ENCODE data around the gene HTRA3. TPM values are rescaled to one million over a fixed set of nuclear protein-coding genes. Genes with fewer than 3 reads are reported as not detected.
A peak's percentile ranks its signal among the peaks of the same experiment; 100 is the strongest.

HTRA3 gene
- total RNA-seq, 5 donors from 2014 or later (not counting 1 experiment from before 2014, with no cell fraction given) = 0.13 to 0.26 TPM; not detected in 3

- CTCF ChIA-PET = no interaction called here
- no peaks in the 10 kb centered on the region for H3K4me1 ChIP-seq (ENCODE audit: control insufficient read depth in 1 of 2, extremely low read depth in 1 of 2, insufficient read depth in 2 of 2, low read length in 2 of 2)
- no peaks in the 10 kb centered on the region for H3K9me3 ChIP-seq
- H3K36me3 ChIP-seq (ENCODE audit: control insufficient read depth in 2 of 2, extremely low read depth in 1 of 2, insufficient read depth in 1 of 2, low read length in 1 of 2) = no peaks in the 10 kb centered on the region
- POLR2A ChIA-PET = interaction anchor here in 1 of 2 donors (0.6 kb wide), 1 partner anchor 1278 kb away, joined by 3 read pairs; no protein-coding TSS in a partner anchor
- Mint-ChIP-seq H3K4me1 (no peaks in the 10 kb centered on the region), H3K4me3 (no peak overlapping the region), H3K27ac (no peak overlapping the region), H3K27me3 (peaks cover 0 to 4% of the 10 kb centered on the region in 2 donors), H3K9me3 (peaks cover 10 to 21% (median 11%) of the 10 kb centered on the region in 3 donors), H3K36me3 (no peaks in the 10 kb centered on the region)
- 72% methylated on average over 8 of the region's 8 CpGs for WGBS (ENCODE audit: insufficient coverage)
- ATAC-seq (replicated peaks in 1 of 4) = no peak
- H3K4me3 ChIP-seq (ENCODE audit: control insufficient read depth in 1 of 2, extremely low read depth in 1 of 2, low read length in 1 of 2) = no peak overlapping the region
- no peak for DNase-seq
- H3K27ac ChIP-seq (ENCODE audit: low read length) = no peak overlapping the region
- H3K27me3 ChIP-seq (replicated peaks in 1 of 2; ENCODE audit: control insufficient read depth in 2 of 2, extremely low read depth in 1 of 2, insufficient read depth in 2 of 2, low read length in 1 of 2) = peaks cover 0 to 15% of the 10 kb centered on the region in 2 experiments
Measured at GRCh38 chr4:8332891-8333331, 63.4 kb downstream of the HTRA3 start.

DNA sequence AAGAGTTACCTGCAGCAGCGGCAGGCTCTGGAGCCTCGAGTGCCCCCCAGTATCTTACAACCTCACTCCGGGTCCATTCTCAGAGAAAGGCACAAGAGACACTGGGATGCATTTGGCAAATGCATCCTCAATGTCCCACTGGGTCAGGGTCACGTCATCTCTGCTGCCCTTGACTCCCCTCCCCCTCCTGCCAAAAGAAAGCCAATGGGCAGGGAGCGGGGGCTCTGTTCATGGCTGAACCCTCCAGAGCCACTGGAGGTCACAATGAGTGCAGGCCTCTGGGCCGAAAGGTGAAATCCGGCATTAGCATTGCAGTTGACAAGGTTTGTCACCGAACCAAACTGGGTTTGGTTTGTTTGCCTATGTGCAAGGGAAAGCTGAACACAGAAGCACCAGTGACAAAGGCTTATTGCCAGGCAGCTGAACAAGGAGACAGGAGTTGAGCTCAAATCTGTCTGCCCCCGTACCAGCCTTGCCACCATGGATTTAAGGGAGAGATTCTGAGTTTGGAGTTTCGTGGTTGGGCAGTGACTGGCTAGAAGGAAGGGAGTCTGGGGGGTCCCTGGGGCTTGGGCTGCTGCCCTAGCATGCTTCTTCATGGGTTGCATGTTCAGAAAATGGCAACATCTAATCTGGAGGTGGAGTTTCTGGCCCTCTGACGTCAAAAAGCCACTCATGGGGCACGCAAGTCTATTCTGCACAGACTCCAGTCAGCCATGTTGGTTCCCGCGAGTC is 64.3 kb downstream of the HTRA3 start:
- Histone ChIP-seq H3K36me3 (ENCODE audit: control insufficient read depth in 2 of 2, extremely low read depth in 1 of 2, insufficient read depth in 1 of 2, low read length in 1 of 2) (no peaks in the 10 kb centered on the region), H3K9me3 (no peaks in the 10 kb centered on the region), H3K27me3 (replicated peaks in 1 of 2; ENCODE audit: control insufficient read depth in 2 of 2, extremely low read depth in 1 of 2, insufficient read depth in 2 of 2, low read length in 1 of 2) (peaks cover 0 to 15% of the 10 kb centered on the region in 2 experiments), H3K4me1 (ENCODE audit: control insufficient read depth in 1 of 2, extremely low read depth in 1 of 2, insufficient read depth in 2 of 2, low read length in 2 of 2) (no peaks in the 10 kb centered on the region), H3K4me3 (ENCODE audit: control insufficient read depth in 1 of 2, extremely low read depth in 1 of 2, low read length in 1 of 2) (no peak overlapping the region), H3K27ac (ENCODE audit: low read length) (no peak overlapping the region)
- no peak overlapping the region for H3K4me3 Mint-ChIP-seq
- 78% methylated on average over 14 of the region's 14 CpGs for WGBS (ENCODE audit: insufficient coverage)
- no peaks in the 10 kb centered on the region for H3K36me3 Mint-ChIP-seq
- ChIA-PET CTCF (no interaction called here), POLR2A (no interaction called here)
- DNase-seq (peak in 1 of 35 experiments; percentile 5), ATAC-seq (replicated peaks in 1 of 4) (no peak)
- no peak overlapping the region for H3K27ac Mint-ChIP-seq
- H3K27me3 Mint-ChIP-seq = peaks cover 0 to 4% of the 10 kb centered on the region in 2 donors
- H3K9me3 Mint-ChIP-seq = peaks cover 11 to 26% (median 15%) of the 10 kb centered on the region in 3 donors
- H3K4me1 Mint-ChIP-seq = no peaks in the 10 kb centered on the region

DNA sequence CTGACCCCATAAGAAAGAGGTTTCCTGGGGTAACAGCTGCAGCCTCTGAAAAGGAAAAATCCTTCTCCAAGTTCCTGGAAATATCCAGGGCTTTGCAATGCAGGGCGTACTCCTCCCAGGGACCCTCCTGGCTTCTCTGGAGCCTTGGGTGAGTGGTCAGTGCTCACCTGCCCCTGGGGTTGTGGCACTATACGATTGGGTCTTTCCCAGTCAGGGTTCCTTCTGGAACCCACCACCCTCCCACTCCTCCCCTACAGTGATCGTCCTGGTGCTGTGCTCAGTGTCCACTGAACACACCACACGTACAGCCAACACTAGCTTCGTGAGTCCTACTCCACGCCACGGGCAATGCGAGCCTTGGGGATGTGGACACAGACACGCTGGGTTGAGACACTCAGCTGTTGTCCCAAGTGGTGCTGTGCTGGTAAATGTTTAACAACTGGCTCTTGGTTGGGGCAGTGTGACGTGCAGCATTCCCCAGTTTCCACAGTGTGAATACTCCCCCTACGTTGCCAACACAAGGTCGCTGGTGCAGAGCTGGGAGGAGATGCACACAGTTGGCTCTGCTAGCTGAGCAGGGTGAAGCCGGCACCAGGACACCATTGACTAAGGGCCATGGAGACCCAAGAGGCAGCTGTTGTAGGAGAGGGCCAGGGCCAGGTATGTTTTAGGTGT is 65.4 kb downstream of the HTRA3 start:
- H3K27ac ChIP-seq (ENCODE audit: low read length) = no peak overlapping the region
- Mint-ChIP-seq H3K36me3 (no peaks in the 10 kb centered on the region), H3K9me3 (peaks cover 11 to 26% (median 15%) of the 10 kb centered on the region in 3 donors), H3K4me1 (no peaks in the 10 kb centered on the region), H3K27ac (no peak overlapping the region), H3K4me3 (no peak overlapping the region), H3K27me3 (peaks cover 0 to 4% of the 10 kb centered on the region in 2 donors)
- WGBS (ENCODE audit: insufficient coverage) = 90% methylated on average over 12 of the region's 13 CpGs
- peaks cover 0 to 15% of the 10 kb centered on the region in 2 experiments for H3K27me3 ChIP-seq (replicated peaks in 1 of 2; ENCODE audit: control insufficient read depth in 2 of 2, extremely low read depth in 1 of 2, insufficient read depth in 2 of 2, low read length in 1 of 2)
- no peak overlapping the region for H3K4me3 ChIP-seq (ENCODE audit: control insufficient read depth in 1 of 2, extremely low read depth in 1 of 2, low read length in 1 of 2)
- no peaks in the 10 kb centered on the region for H3K9me3 ChIP-seq
- POLR2A ChIA-PET = no interaction called here
- H3K4me1 ChIP-seq (ENCODE audit: control insufficient read depth in 1 of 2, extremely low read depth in 1 of 2, insufficient read depth in 2 of 2, low read length in 2 of 2) = no peaks in the 10 kb centered on the region
- ATAC-seq (replicated peaks in 1 of 4) (no peak), DNase-seq (peak in 1 of 35 experiments; percentile 19)
- CTCF ChIA-PET = no interaction called here
- H3K36me3 ChIP-seq (ENCODE audit: control insufficient read depth in 2 of 2, extremely low read depth in 1 of 2, insufficient read depth in 1 of 2, low read length in 1 of 2) = no peaks in the 10 kb centered on the region

- no peak for ATAC-seq (replicated peaks in 1 of 4)
- no peaks in the 10 kb centered on the region for H3K9me3 ChIP-seq
- no peaks in the 10 kb centered on the region for H3K4me1 Mint-ChIP-seq
- H3K27me3 ChIP-seq (replicated peaks in 1 of 2; ENCODE audit: control insufficient read depth in 2 of 2, extremely low read depth in 1 of 2, insufficient read depth in 2 of 2, low read length in 1 of 2) = peaks cover 0 to 19% of the 10 kb centered on the region in 2 experiments
- no peak overlapping the region for H3K27ac Mint-ChIP-seq
- H3K4me3 ChIP-seq (ENCODE audit: control insufficient read depth in 1 of 2, extremely low read depth in 1 of 2, low read length in 1 of 2) = no peak overlapping the region
- peaks cover 11 to 26% (median 15%) of the 10 kb centered on the region in 3 donors for H3K9me3 Mint-ChIP-seq
- H3K4me1 ChIP-seq (ENCODE audit: control insufficient read depth in 1 of 2, extremely low read depth in 1 of 2, insufficient read depth in 2 of 2, low read length in 2 of 2) = no peaks in the 10 kb centered on the region
- H3K4me3 Mint-ChIP-seq = no peak overlapping the region
- POLR2A ChIA-PET = no interaction called here
- no peak overlapping the region for H3K27ac ChIP-seq (ENCODE audit: low read length)
- H3K36me3 Mint-ChIP-seq = no peaks in the 10 kb centered on the region
- peaks cover 0 to 4% of the 10 kb centered on the region in 2 donors for H3K27me3 Mint-ChIP-seq
- no CpG with 5 or more reads among the region's 2 CpGs for WGBS (ENCODE audit: insufficient coverage)
- CTCF ChIA-PET = no interaction called here
- DNase-seq = no peak
- H3K36me3 ChIP-seq (ENCODE audit: control insufficient read depth in 2 of 2, extremely low read depth in 1 of 2, insufficient read depth in 1 of 2, low read length in 1 of 2) = no peaks in the 10 kb centered on the region
Measured at GRCh38 chr4:8335848-8336247, 66.3 kb downstream of the HTRA3 start.

GRCh38 chr4:8336412-8337075 is 67.0 kb downstream of the HTRA3 start:
- no peaks in the 10 kb centered on the region for H3K9me3 ChIP-seq
- H3K36me3 ChIP-seq (ENCODE audit: control insufficient read depth in 2 of 2, extremely low read depth in 1 of 2, insufficient read depth in 1 of 2, low read length in 1 of 2) = no peaks in the 10 kb centered on the region
- ChIA-PET POLR2A (no interaction called here), CTCF (no interaction called here)
- no peak overlapping the region for H3K4me3 ChIP-seq (ENCODE audit: control insufficient read depth in 1 of 2, extremely low read depth in 1 of 2, low read length in 1 of 2)
- 90% methylated on average over 2 of the region's 7 CpGs for WGBS (ENCODE audit: insufficient coverage)
- no peak overlapping the region for H3K4me3 Mint-ChIP-seq
- peaks cover 11 to 26% (median 15%) of the 10 kb centered on the region in 3 donors for H3K9me3 Mint-ChIP-seq
- no peaks in the 10 kb centered on the region for H3K36me3 Mint-ChIP-seq
- H3K27ac ChIP-seq (ENCODE audit: low read length) = no peak overlapping the region
- no peak overlapping the region for H3K27ac Mint-ChIP-seq
- H3K27me3 ChIP-seq (replicated peaks in 1 of 2; ENCODE audit: control insufficient read depth in 2 of 2, extremely low read depth in 1 of 2, insufficient read depth in 2 of 2, low read length in 1 of 2) = peaks cover 0 to 16% of the 10 kb centered on the region in 2 experiments
- no peak for ATAC-seq (replicated peaks in 1 of 4)
- peaks cover 0 to 4% of the 10 kb centered on the region in 2 donors for H3K27me3 Mint-ChIP-seq
- no peaks in the 10 kb centered on the region for H3K4me1 Mint-ChIP-seq
- no peak for DNase-seq
- no peaks in the 10 kb centered on the region for H3K4me1 ChIP-seq (ENCODE audit: control insufficient read depth in 1 of 2, extremely low read depth in 1 of 2, insufficient read depth in 2 of 2, low read length in 2 of 2)

DNA sequence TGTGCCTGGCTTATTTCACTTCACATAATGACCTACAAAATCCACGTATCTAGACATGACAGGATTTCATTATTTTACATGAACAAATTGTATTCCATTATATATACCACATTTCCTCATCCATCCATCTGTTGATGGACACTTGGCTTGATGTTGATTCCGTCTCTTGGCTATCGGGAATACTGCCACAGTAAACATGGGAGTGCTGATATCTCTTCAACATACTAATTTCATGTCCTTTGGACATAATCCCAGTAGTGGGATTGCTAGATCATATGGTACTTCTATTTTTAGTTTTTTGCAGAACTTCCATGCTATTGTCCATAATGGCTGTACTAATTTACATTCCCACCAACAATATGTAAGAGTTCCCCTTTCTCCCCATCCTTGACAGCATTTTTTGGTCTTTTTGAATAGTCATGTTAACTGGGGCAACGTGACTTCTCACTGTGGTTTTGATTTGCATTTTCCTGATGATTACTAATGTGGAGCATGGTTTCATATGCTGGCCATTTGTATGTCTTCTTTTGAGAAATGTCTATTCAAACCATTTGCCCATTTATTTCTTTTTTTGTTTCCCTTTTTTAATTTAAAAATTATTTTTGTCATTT is 68.9 kb downstream of the HTRA3 start:
- WGBS (ENCODE audit: insufficient coverage) = no CpG with 5 or more reads among the region's 4 CpGs
- POLR2A ChIA-PET = no interaction called here
- H3K27me3 ChIP-seq (replicated peaks in 1 of 2; ENCODE audit: control insufficient read depth in 2 of 2, extremely low read depth in 1 of 2, insufficient read depth in 2 of 2, low read length in 1 of 2) = peaks cover 0 to 16% of the 10 kb centered on the region in 2 experiments
- peaks cover 9 to 19% (median 11%) of the 10 kb centered on the region in 3 donors for H3K9me3 Mint-ChIP-seq
- no peaks in the 10 kb centered on the region for H3K4me1 Mint-ChIP-seq
- no peaks in the 10 kb centered on the region for H3K36me3 Mint-ChIP-seq
- H3K27ac ChIP-seq (ENCODE audit: low read length) = no peak overlapping the region
- H3K4me3 Mint-ChIP-seq = no peak overlapping the region
- no peaks in the 10 kb centered on the region for H3K36me3 ChIP-seq (ENCODE audit: control insufficient read depth in 2 of 2, extremely low read depth in 1 of 2, insufficient read depth in 1 of 2, low read length in 1 of 2)
- no peak overlapping the region for H3K4me3 ChIP-seq (ENCODE audit: control insufficient read depth in 1 of 2, extremely low read depth in 1 of 2, low read length in 1 of 2)
- H3K27me3 Mint-ChIP-seq = peaks cover 5 to 8% of the 10 kb centered on the region in 2 donors
- CTCF ChIA-PET = no interaction called here
- no peaks in the 10 kb centered on the region for H3K4me1 ChIP-seq (ENCODE audit: control insufficient read depth in 1 of 2, extremely low read depth in 1 of 2, insufficient read depth in 2 of 2, low read length in 2 of 2)
- DNase-seq (no peak), ATAC-seq (replicated peaks in 1 of 4) (no peak)
- no peak overlapping the region for H3K27ac Mint-ChIP-seq
- no peaks in the 10 kb centered on the region for H3K9me3 ChIP-seq

Data from T-cell (primary cell).